ENCODE results near the gene TMEM232.
"Not testable (repeated sequence)": the region's sequence is repeated elsewhere in the genome, so short reads cannot be mapped to it uniquely, and the experiment has no call there.

TMEM232 gene

DNA sequence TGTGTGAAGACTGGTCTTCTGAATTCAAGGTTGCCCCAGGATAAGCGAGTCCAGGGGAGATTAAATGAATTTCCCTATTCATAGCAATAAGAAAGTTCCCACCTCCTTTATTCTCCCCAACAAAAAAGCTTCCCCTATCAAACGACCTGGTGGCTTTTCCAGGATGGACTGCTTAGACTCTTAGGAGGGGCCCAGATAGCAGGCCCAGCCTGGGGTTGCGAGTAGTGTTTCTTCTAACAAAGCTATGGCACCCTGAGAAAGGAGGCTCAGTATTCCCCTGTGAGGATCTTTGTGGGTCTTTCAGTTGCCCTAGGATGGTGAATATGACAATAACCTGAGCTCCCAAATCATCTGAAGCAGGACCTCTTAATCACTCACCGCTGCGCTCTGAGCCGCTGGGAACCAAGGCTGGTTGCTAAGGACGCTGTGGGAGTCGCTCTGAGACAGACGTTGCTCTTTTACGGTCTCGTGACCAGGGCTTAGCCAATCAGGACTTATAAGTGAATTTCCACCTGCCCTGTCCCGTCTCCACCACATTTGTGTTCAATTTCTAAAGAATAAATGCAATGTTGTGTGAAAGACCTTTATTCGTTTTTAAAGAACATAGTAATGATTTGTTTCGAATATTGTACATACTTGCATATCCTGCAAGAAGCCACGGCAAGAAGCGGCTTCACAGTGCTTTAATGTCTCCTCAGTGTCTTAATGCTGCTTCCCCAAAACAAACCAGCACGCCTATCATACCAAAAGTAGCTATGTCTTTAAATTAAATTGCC lies at the start of gene TMEM232:
TSS of gene TMEM232 (minus strand) at position 423 of the 776 bp plus-strand sequence. CDS start 59,319 bp downstream, outside the sequence.
- ATAC-seq: peak; percentile 100

DNA sequence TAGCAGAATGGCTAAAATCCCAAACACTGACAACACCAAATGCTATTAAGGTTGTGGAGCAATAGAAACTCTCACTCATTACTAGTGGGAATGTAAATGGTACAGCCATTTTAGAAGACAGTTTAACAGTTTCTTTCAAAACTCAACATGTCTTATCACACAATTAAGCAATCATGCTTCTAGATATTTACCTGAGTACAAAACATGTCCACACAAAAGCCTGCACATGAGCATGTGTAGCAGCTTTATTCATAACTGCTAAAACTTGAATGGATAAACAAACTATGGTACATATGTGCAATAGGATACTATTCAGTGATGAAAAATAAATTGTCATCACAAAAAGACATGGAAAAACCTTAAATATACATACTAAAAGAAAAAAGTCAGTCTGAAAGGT lies 43.8 kb upstream of the TMEM232 start:
- ATAC-seq: no peak

DNA sequence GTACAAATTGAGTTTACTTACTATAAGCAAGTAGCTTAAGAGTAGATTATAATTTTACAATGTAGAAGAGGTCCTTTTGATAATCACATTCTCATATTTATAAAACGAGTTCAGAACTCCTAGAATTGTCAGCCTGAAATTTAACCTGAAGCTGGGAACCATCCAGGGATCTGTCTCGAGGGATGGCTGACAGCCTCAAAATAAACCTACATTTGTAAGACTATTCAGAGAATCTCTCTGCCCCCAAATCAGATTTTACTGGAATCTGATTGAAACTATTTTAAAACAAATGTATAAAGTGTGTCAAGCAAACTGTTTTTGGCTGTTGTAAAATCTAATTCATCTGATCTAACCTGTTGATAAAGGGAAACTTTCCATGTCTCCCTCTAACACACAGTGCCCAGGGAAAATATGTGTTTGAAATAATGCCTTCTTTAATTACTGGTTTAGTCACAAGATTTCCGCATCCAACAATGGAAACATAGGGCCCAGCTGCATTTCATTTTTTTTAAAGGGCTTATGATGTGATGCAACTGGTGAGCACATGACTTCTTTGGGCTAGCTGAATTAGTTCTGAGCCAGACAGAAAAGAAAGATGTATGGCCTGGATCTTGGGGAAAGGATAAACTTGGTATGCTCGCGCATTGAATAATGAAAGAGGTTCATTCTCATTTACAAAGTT lies 42.7 kb upstream of the TMEM232 start:
- no peak for ATAC-seq

DNA sequence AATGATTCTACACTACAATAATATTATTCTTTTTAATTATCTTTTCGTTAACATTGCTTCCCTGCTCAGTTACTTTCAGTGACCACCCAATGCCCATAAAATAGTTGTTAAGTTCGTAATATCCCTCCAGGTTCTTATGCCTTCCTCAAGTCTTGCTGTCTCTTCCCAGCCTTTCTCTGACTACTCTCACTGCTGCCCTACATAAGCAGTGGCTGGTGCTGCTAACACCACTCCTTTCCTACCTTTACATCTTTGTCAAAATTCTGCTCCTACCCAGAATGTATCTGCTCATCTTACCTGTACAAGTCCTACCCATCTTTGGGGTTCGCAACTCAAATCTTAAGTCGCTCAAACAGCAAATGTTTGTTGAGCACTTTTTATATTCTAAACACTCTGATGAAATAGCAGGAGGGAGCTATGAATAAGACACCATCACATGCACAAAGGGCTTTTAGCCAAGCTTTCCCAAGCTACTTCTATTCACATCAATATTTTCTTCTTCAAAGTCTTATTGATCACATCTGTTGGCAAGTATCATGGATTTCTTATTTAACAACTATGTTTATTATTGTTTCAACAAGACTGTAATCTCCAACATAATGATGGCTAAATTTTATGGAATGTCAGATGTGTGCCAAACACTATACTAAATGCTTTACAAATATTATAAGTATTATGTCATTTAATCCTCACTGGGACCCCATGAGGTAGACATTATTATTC lies 41.8 kb upstream of the TMEM232 start:
- no peak for ATAC-seq

DNA sequence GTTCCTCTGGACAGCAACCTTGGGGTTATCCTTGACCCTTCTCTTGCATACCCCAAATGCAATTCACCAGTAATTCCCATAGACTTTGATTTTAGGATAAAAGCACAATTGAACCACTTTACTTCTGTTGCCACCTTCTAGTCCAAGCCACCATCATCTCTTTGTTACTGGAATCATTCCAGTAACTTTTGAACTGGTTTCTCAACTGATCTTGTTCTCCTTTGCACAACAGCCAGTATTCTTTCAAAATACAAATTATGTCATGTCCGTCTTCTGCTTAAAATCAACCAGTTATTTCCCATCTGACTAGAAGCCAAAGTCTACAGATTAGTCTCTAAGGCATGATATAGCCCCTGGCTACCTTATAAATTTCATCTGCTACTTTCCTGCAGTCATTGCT lies 33.7 kb upstream of the TMEM232 start:
- no peak for ATAC-seq

DNA sequence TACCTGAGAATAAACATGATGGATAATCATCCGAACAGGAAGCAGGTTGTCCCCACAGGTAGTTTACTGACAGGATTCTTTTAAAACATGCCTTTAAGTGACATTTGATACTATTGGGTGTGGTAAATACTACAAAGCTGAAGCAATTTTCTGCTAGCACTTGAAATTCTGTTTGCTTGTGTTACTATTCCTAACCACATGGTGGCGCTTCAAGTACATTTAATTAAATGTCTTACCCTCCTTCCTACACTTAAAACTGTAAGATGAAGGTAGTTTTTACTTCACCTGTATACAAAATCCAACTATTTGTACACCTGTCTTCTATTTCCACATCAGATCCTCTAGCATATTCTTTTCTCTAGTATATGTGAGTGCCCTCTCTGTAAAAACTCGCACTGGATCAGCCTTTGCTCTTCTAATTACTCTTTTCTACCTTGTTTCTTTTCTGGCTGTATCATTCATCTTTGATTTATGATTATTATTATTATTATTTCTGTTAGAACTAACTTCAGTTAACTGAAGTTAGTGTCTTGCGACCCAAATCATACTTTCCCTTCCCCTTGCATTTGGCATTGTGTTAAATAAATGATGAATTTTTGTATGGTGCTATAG lies 30.8 kb upstream of the TMEM232 start:
- ATAC-seq: no peak

DNA sequence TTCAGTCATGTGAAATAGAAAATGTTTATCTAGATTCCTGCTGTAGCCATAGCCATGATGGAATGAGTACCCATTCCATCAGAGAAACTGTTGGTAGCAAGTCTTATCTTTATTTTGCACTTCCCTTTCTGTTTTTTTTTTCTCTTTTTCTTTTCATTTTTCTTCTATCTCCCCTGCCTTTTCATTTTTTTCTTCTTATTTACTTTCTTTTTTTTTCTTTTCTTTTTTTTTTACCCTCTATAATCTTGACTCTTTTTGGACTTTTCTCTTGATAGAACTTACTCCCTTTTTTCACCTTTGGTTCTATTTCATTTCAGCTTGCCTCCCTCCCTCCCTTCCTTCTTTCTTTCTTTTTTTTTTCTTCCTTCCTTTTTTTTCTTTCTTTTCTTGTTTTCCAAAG lies 27.7 kb upstream of the TMEM232 start:
- no peak for ATAC-seq

DNA sequence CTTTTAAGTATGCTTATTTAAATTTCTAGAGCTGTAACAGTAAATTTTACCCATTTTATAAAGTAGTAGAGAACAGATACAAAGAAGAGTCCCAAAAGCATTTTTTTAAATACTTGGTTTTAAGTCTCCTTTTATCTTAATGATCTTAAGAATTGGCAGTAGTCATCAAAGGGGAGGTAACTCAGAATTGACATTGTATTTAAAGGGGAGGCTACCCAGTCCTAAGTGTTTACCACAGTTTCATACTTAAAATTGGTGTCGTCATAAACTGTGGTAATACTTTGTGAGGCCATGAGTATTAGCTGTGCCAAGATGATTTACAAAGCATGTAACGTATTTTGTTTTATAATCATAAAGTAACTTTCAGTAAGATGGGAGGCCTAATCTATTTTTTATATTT lies 27.1 kb upstream of the TMEM232 start:
- ATAC-seq: peak; percentile 22 to 41

DNA sequence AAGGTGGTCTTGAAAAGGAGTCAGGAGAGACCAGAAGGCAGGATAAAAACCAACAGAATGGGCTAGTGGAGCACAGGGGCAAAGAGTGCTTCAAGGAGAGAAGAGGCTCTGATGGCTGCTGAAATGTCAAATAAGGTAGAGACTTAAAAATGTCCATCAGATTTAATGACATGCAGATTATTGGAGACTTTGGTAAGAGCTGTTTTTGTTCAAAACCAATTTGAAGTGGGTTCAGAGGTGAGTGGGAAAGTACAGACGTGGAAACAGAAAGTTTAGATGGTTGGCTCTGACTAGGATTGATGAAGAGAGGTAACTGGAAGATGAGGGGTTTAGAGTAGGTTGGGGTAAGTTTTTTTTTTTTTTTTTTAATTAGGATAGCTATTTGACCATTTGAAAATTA lies 26.5 kb upstream of the TMEM232 start:
- peak; percentile 54 to 60 for ATAC-seq

- peak; percentile 88 to 93 for ATAC-seq
Measured at GRCh38 chr5:110751902-110752762, 25.7 kb upstream of the TMEM232 start.

DNA sequence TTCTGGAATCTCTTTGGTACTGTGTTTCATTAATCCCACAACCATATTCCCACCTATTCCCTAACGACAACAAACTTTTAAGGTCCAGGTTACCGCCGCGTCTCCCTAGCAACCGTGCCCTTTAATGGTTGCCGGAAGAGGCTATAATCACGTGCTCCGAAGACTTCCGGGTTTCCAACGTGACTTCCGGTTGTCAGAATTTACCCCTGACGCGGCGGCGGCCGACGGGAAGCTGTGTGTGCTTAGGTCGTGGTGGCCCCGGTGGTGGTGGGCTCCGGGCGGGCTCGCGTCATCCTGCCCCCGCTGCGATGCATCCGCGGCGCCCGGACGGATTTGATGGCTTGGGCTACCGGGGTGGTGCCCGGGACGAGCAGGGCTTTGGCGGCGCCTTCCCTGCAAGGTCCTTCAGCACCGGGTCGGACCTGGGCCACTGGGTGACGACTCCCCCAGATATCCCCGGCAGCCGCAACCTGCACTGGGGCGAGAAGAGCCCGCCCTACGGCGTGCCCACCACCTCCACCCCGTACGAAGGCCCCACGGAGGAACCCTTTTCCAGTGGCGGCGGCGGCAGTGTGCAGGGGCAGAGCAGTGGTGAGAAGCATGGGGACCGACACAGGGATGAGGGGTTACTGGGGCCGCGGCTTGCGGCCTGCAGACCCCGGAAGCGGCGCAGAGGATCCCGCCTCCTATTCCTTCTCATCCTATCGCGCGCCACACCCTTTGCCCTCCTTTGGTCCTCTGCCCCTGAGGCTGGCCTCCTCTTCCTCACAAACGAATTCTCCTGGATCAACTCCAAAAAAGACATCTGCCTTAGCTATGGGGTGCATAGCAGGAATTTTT lies 12.6 kb upstream of the TMEM232 start, which contains the start of gene SLC25A46:
TSS of gene SLC25A46 (plus strand) at position 196 of the 840 bp plus-strand sequence. CDS start at position 309, 113 bp downstream.
- peak; percentile 93 to 94 for ATAC-seq

DNA sequence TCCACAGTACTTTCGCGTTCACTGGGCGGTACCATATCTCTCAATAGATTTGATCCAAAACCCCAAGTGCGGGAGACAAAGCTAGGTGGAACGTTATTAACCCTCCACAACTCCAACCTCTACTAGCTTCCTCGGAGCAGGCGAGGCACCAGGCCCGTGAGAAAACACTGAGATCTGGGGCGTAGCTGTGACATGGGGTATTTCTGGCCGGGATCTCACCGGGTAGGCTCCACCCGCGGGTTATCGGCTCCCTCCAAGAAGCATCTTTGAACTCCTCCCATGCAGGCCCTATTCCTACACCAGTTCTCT lies 12.0 kb upstream of the TMEM232 start:
- ATAC-seq: peak; percentile 66 to 70

- ATAC-seq: no peak
Measured at GRCh38 chr5:110736753-110737152, 10.3 kb upstream of the TMEM232 start.

GRCh38 chr5:110735556-110735955 lies 9.1 kb upstream of the TMEM232 start:
- ATAC-seq: no peak

DNA sequence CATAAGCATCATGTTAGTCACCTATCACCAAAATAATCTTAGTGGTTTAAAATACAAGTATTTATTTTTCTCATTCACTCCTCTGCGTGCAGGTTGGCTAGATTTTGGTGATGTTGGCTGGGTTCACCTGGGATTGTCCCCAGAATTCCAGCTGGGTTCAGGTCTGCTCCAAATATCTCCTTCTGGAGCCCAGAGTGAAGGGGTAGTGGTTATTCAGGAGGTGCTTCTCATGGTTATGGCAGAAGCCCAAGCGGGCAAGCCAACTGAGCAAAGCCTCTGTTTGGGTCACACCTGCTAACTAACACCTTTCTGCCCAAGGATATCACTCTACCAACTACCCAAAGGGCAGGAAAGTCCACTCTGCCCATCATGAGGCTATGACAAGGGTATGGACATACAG lies 7.6 kb upstream of the TMEM232 start:
- no peak for ATAC-seq

- not testable (repeated sequence) for ATAC-seq
Measured at GRCh38 chr5:110731499-110731898, 5.0 kb upstream of the TMEM232 start.

GRCh38 chr5:110727025-110727314 lies 499 bp upstream of the TMEM232 start:
- ATAC-seq: peak in 1 of 2 donors; percentile 12

GRCh38 chr5:110718311-110718710 lies 8.2 kb downstream of the TMEM232 start:
- ATAC-seq: no peak

GRCh38 chr5:110716247-110717245 lies 9.9 kb downstream of the TMEM232 start:
- ATAC-seq: no peak

DNA sequence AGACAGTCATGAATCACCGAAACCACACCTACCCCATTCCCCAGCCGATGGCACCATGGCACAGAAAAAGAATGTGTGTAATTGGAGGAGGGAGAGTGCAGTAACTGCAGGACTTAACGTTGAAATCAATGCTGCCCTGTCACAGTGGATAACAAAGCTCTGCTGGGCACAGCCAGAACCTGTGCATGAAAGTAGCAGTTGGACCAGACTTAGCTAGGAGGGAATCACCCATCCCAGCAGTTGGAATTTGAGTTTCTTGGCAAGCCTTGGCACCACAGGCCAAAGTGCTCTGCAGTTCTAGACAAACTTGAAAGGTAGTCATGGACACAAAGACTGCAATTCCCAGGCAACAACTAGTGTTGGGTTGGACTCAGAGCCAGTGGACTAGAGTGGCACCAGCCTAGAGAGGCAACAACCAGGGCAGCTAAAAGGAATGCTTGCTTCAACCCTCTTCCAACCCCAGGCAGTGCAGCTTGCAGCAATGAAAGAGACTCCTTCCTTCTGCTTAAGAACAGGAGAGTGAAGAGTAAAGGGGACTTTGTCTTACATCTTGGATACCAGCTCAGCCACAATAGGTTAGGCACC lies 19.1 kb downstream of the TMEM232 start:
- no peak for ATAC-seq
